K562 (cell line): ENCODE results near the gene VSIG10L2. TPM values are rescaled to one million over a fixed set of nuclear protein-coding genes. Genes with fewer than 3 reads are reported as not detected.

Source experiments
- ATAC-seq: fragments of 200-7000 bp; cut with Tn5 transposase; 3 replicates; pipeline ENCODE4 v1.9.1; 2020; ENCODE audit warnings: moderate library complexity
- BruUV-seq: library from RNA; stranded (reverse); fragments of 400-500 nt; replicated peaks from 2 replicates; lab custom pipeline; 2021; lab: Mats Ljungman, UMichigan
- CTCF ChIA-PET: fragments of 300-600 bp; formaldehyde crosslinking; extraction: SDS; loops from one replicate; lab custom pipeline; 2021; ENCODE audit warnings: low intra/inter-chr PET ratio; lab: Yijun Ruan, JAX
- POLR2A ChIA-PET: fragments of 300-600, 350-650 bp; sonication (Branson Sonifier 250); formaldehyde crosslinking; extraction: SDS; loops from one replicate; lab custom pipeline; 2021; ENCODE audit warnings: antibody characterized with exemption, inconsistent platforms; lab: Yijun Ruan, JAX
- DNase-seq, 4 experiments: peaks; one replicate each; pipeline versions ENCODE4 v3.0.0 to v3.0.0-alpha.2; 2011 to 2018; ENCODE audit warnings: low spot score in 3 of 4, mixed read lengths in 3 of 4; ENCODE audit errors: extremely low read depth in 1 of 4
- FAIRE-seq: peaks from 2 replicates; lab custom pipeline; 2011; peaks lifted over from hg19 to GRCh38; lab: Jason Lieb, UNC
- H2AFZ ChIP-seq: 2 replicates; pipeline ENCODE4 v1.6.0; 2011; ENCODE audit warnings: low read depth, low read length, control low read depth, inconsistent platforms
- H3K27ac ChIP-seq: fragments of 200-600 bp; 3 replicates; pipeline ENCODE4 v1.8.0; 2011; ENCODE audit warnings: low read depth, mild to moderate bottlenecking, control low read depth, inconsistent platforms, low read length, moderate library complexity, mixed read lengths; ENCODE audit errors: extremely low read depth
- H3K27me3 ChIP-seq, 2 experiments: fragments of 300-600 bp in 1 of 2; 2 replicates in 1 of 2; 3 replicates in 1 of 2; pipeline versions ENCODE4 v1.6.0 to v1.8.0; 2011; ENCODE audit warnings: inconsistent platforms in 2 of 2, low read length in 2 of 2, mild to moderate bottlenecking in 1 of 2, mixed read lengths in 1 of 2, moderate library complexity in 1 of 2; ENCODE audit not compliant: control insufficient read depth in 2 of 2, insufficient read depth in 2 of 2
- H3K36me3 ChIP-seq: fragments of 300-600 bp; 3 replicates; pipeline ENCODE4 v1.8.0; 2011; ENCODE audit warnings: mild to moderate bottlenecking, low read length, inconsistent platforms; ENCODE audit not compliant: control insufficient read depth, insufficient read depth
- H3K4me1 ChIP-seq, 2 experiments: fragments of 200-600 bp in 1 of 2; replicated peaks in 1 of 2; 2 replicates in 1 of 2; 3 replicates in 1 of 2; pipeline versions ENCODE4 v1.5.1 to v1.8.0; 2011; ENCODE audit warnings: inconsistent platforms in 2 of 2, low read length in 2 of 2, mild to moderate bottlenecking in 1 of 2, mixed read lengths in 1 of 2, moderate library complexity in 1 of 2; ENCODE audit not compliant: control insufficient read depth in 2 of 2, insufficient read depth in 2 of 2
- H3K4me2 ChIP-seq: 2 replicates; pipeline ENCODE4 v1.6.1; 2011; ENCODE audit warnings: low read length, control low read depth, inconsistent platforms, mixed read lengths; ENCODE audit not compliant: insufficient read depth
- H3K4me3 ChIP-seq: fragments of 200-600 bp; sonication (generic), shearing (Covaris generic); 2 replicates; pipeline ENCODE4 v1.5.1; 2016; ENCODE audit warnings: control low read depth, inconsistent platforms
- H3K79me2 ChIP-seq: fragments of 200-600 bp; 3 replicates; pipeline ENCODE4 v1.8.0; 2011; ENCODE audit warnings: low read length, inconsistent platforms; ENCODE audit not compliant: control insufficient read depth, insufficient read depth
- H3K9ac ChIP-seq, 2 experiments: 2 replicates each; pipeline versions ENCODE4 v1.6.0 to v1.6.1; 2011; ENCODE audit warnings: low read depth in 2 of 2, low read length in 2 of 2, control low read depth in 1 of 2, inconsistent platforms in 1 of 2, mild to moderate bottlenecking in 1 of 2, mixed read lengths in 1 of 2; ENCODE audit not compliant: insufficient read depth in 1 of 2
- H3K9me1 ChIP-seq: one replicate; pipeline ENCODE4 v1.6.0; 2011; ENCODE audit warnings: inconsistent platforms, mild to moderate bottlenecking, low read length, moderate library complexity; ENCODE audit not compliant: control insufficient read depth, insufficient read depth
- H3K9me3 ChIP-seq: replicated peaks from 2 replicates; pipeline ENCODE4 v1.5.1; 2011; ENCODE audit warnings: low read depth, low read length, inconsistent platforms; ENCODE audit not compliant: control insufficient read depth, insufficient read depth
- H4K20me1 ChIP-seq: replicated peaks from 2 replicates; pipeline ENCODE4 v1.6.1; 2011; ENCODE audit warnings: low read length, inconsistent platforms, mixed read lengths; ENCODE audit not compliant: control insufficient read depth, insufficient read depth
- ETV1 ChIP-seq: fragments of 450-650 bp; conservative IDR thresholded peaks from 2 replicates; pipeline ENCODE4 v1.6.1; 2016; ENCODE audit warnings: missing genetic modification characterization, control low read depth, low read depth, missing compliant biosample characterization
- ETV6 ChIP-seq, 3 experiments: fragments of 150-350 bp in 1 of 3; sonication (generic) in 1 of 3; formaldehyde crosslinking in 1 of 3; IDR thresholded peaks; 2 replicates each; pipeline versions ENCODE4 v1.6.1 to v1.8.0; 2014 to 2022; ENCODE audit warnings: borderline replicate concordance in 2 of 3, low read depth in 2 of 3, antibody characterized with exemption in 1 of 3, low read length in 1 of 3, mild to moderate bottlenecking in 1 of 3, missing genetic modification reagents in 1 of 3
- FOXO4 ChIP-seq: fragments of 450-650 bp; formaldehyde crosslinking; IDR thresholded peaks from 2 replicates; pipeline ENCODE4 v1.4.0; 2020; ENCODE audit warnings: mild to moderate bottlenecking, moderate library complexity
- JUN ChIP-seq, 2 experiments: sonication (generic) in 1 of 2; formaldehyde crosslinking in 1 of 2; IDR thresholded peaks; 2 replicates each; pipeline versions ENCODE4 v1.6.1 to v1.8.0; 2012 to 2022; ENCODE audit warnings: borderline replicate concordance in 2 of 2, mild to moderate bottlenecking in 2 of 2, improper control_type of control experiment in 1 of 2, low read depth in 1 of 2, low read length in 1 of 2, missing genetic modification reagents in 1 of 2
- MYBL2 ChIP-seq, 2 experiments: fragments of 450-650 bp in 1 of 2; sonication (generic) in 1 of 2; formaldehyde crosslinking in 1 of 2; IDR thresholded peaks; 2 replicates each; pipeline versions ENCODE4 v1.6.1 to v1.8.1; 2017 to 2022; ENCODE audit warnings: borderline replicate concordance in 1 of 2, inconsistent platforms in 1 of 2, low read depth in 1 of 2, mild to moderate bottlenecking in 1 of 2, missing genetic modification reagents in 1 of 2, moderate library complexity in 1 of 2
- POLR3A ChIP-seq: IDR thresholded peaks from 2 replicates; pipeline ENCODE4 v1.6.1; 2011; ENCODE audit warnings: borderline replicate concordance, mild to moderate bottlenecking, moderate library complexity; ENCODE audit not compliant: insufficient read length, insufficient read depth; ENCODE audit errors: extremely low read depth
- PTRF ChIP-seq: fragments of 450-650 bp; IDR thresholded peaks from 2 replicates; pipeline ENCODE4 v1.6.1; 2016; ENCODE audit warnings: mild to moderate bottlenecking, missing genetic modification characterization, missing compliant biosample characterization
- THRAP3 ChIP-seq: fragments of 450-650 bp; IDR thresholded peaks from 2 replicates; pipeline ENCODE4 v1.6.1; 2016; ENCODE audit warnings: mild to moderate bottlenecking, inconsistent platforms, borderline replicate concordance
- ZBTB9 ChIP-seq: fragments of 450-650 bp; formaldehyde crosslinking; IDR thresholded peaks from 2 replicates; pipeline ENCODE4 v1.4.0; 2020; ENCODE audit warnings: mild to moderate bottlenecking, moderate library complexity
- ZNF175 ChIP-seq: fragments of 200-800 bp; sonication (Bioruptor generic); IDR thresholded peaks from 2 replicates; pipeline ENCODE4 v1.6.1; 2016; ENCODE audit warnings: low read depth, mild to moderate bottlenecking, missing genetic modification characterization, missing compliant biosample characterization
- ZNF184 ChIP-seq: sonication (generic); formaldehyde crosslinking; IDR thresholded peaks from 2 replicates; pipeline ENCODE4 v1.5.0; 2020; ENCODE audit warnings: missing genetic modification reagents
- ZNF785 ChIP-seq: fragments of 250-450 bp; sonication (Bioruptor Pico); IDR thresholded peaks from 2 replicates; pipeline ENCODE4 v1.4.0; 2020; ENCODE audit warnings: mild to moderate bottlenecking
- WGBS: fragments of 100-300 bp; shearing (Covaris generic); methylation state at CpG from one replicate; pipeline ENCODE4 v1.1.6; 2016; ENCODE audit warnings: low coverage, mixed read lengths; ENCODE audit not compliant: insufficient coverage; ENCODE audit errors: missing lambda C conversion rate; 5-methylcytosine and 5-hydroxymethylcytosine counted together
- in situ Hi-C: fragments of 300-500 bp; cut with MboI; formaldehyde crosslinking; loops from 4 replicates; pipeline ENCODE4 v1.15.0; 2018; ENCODE audit warnings: inconsistent platforms, mixed read lengths
- intact Hi-C: fragments of 100-400 bp; cut with micrococcal nuclease; formaldehyde crosslinking; loops from 2 replicates; pipeline ENCODE4 v1.14.2; 2022
- polyA plus RNA-seq, 8 experiments: library from polyadenylated mRNA; depleted of rRNA in 4 of 8; stranded (reverse) in 5 of 8; unstranded in 3 of 8; fragments of >200 nt; fragmentation: Nextera tagmentation in 2 of 8; fragmentation: Illumina TruSeq in 1 of 8; extraction: Ambion mirVana in 2 of 8; extraction: Trizol in 1 of 8; gene quantifications; 2 replicates each; pipeline versions ENCODE4 v1.2.1 to v1.2.3, GENCODE V29; 2011 to 2014; ENCODE audit warnings: inconsistent platforms in 1 of 8, missing spikeins in 1 of 8
- total RNA-seq, 7 experiments: library from RNA; depleted of rRNA in 6 of 7; stranded (reverse); fragments of >200 nt in 6 of 7; fragmentation: Illumina TruSeq in 2 of 7; extraction: Trizol in 2 of 7; gene quantifications; 2 replicates each; pipeline versions ENCODE4 v1.2.1 to v1.2.3, GENCODE V29; 2011 to 2021; ENCODE audit warnings: low replicate concordance in 1 of 7

Gene VSIG10L2
- total and polyA plus RNA-seq, 9 of the 15 experiments (the other 6 are each of a cell fraction or from before 2014, with no cell fraction given) = not detected

GRCh38 chr11:125956391-125957134 lies 10.7 kb downstream of the VSIG10L2 start:
- no peak overlapping the region for H2AFZ ChIP-seq
- peak overlapping the region in 1 of 2 experiments; percentile 35; a peak in 1 of 4 replicates for H3K9ac ChIP-seq
- no TSS peak for BruUV-seq
- FAIRE-seq (no peak), ATAC-seq (peak; percentile 44), DNase-seq (no peak)
- peaks cover 58 to 73% of the 10 kb centered on the region in 2 experiments for H3K27me3 ChIP-seq
- no peak overlapping the region for H3K4me3 ChIP-seq
- H4K20me1 ChIP-seq = peaks cover 8% of the 10 kb centered on the region; the same call in 1 of the 2 replicates
- H3K9me3 ChIP-seq = no peaks in the 10 kb centered on the region
- peaks cover 4% of the 10 kb centered on the region for H3K9me1 ChIP-seq
- WGBS = 2% methylated on average over 22 of the region's 22 CpGs
- in situ Hi-C loops = no loop called here
- ChIA-PET CTCF (no interaction called here), POLR2A (no interaction called here)
- H3K4me1 ChIP-seq = peaks cover 0 to 4% of the 10 kb centered on the region in 2 experiments; a peak in 2 of 5 replicates
- no peaks in the 10 kb centered on the region for H3K79me2 ChIP-seq
- H3K36me3 ChIP-seq = no peaks in the 10 kb centered on the region
- no peak for TF ChIP-seq FOXO4
- TF ChIP-seq PTRF (tag) = no peak
- no peak for TF ChIP-seq ETV6 (IDR thresholded peaks at IDR 0.05; ENCODE audit: borderline replicate concordance in 1 of 2, low read depth in 2 of 2, low read length in 1 of 2)
- no peak for TF ChIP-seq ETV6 (CRISPR knock-in tag; IDR thresholded peaks at IDR 0.05; ENCODE audit: borderline replicate concordance)
- TF ChIP-seq ETV1 = no peak
- TF ChIP-seq ZNF184 (CRISPR knock-in tag) = no peak
- no peak for TF ChIP-seq ZNF175 (CRISPR knock-in tag)
- no peak for TF ChIP-seq MYBL2 (IDR thresholded peaks at IDR 0.05; ENCODE audit: low read depth)
- TF ChIP-seq MYBL2 (CRISPR knock-in tag; IDR thresholded peaks at IDR 0.05; ENCODE audit: borderline replicate concordance) = no peak
- TF ChIP-seq ZNF785 (CRISPR knock-in tag) = no peak
- no peak for TF ChIP-seq POLR3A
- no peak for TF ChIP-seq JUN (IDR thresholded peaks at IDR 0.05; ENCODE audit: borderline replicate concordance, low read depth, low read length)
- no peak for TF ChIP-seq JUN (CRISPR knock-in tag; IDR thresholded peaks at IDR 0.05; ENCODE audit: borderline replicate concordance)
- TF ChIP-seq ZBTB9 (CRISPR knock-in tag) = no peak
- no peak for TF ChIP-seq THRAP3
- no peak overlapping the region for H3K27ac ChIP-seq
- H3K4me2 ChIP-seq = no peak overlapping the region
- intact Hi-C loops = no loop called here
